Measurements from ENCODE around the gene TMEM179.

GRCh38 chr14:104564744-104565679 lies 39.6 kb downstream of the TMEM179 start:
- TF ChIP-seq CTCF (IDR thresholded peaks at IDR 0.05) (no peak), EZH2 (IDR thresholded peaks at IDR 0.05; ENCODE audit: borderline replicate concordance, insufficient read depth, low read depth, low read length, poor library complexity, severe bottlenecking) (no peak)

All from B cell (primary cell).